Putamen (tissue), 1 donor: Measurements from ENCODE around the gene VTI1A.
"Not testable (repeated sequence)": the region's sequence is repeated elsewhere in the genome, so short reads cannot be mapped to it uniquely, and the experiment has no call there.

Experiments used
- DNase-seq: peaks from one replicate; pipeline ENCODE4 v3.0.0-alpha.2; 2016; ENCODE audit warnings: low spot score

The VTI1A gene

DNA sequence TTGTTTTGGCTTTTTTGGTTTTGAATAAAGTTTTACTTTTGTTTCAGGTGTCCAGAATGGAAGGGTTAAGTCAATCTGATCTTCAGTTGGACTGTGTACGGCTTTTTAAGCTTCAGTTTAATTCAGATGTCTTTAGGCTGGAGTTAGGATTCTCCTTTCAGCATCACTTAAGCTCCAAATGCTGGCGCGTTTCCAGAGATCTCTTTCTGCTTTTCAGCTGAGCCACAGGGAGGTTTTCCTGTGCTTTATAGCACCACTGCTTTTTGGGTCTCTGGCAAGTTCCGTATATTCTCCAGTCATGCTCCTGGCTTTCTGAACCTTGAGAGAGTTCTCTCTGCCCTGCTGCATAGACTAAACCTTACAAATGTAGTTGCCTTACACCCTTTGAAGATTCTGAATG is 60.0 kb downstream of the VTI1A start:
- DNase-seq = no peak

DNA sequence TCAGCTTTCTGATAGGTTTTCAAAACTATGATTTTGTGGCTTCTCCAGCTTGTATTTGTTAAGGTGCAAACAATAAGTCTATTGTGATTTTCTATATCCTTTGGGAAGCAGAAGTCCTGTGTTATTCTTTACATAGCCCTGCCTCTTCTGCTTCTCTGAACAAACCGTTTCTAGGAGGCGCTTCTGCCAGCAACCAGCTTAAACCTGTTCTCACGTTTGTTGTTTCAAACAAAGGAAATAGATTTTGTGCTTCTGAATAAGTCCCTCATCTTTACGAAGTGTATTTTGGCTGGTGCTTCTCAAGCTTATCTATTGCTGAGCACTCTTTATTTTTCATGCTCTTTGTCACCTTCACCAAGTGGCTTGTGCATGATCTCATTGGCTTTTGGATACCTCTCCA is 61.0 kb downstream of the VTI1A start:
- DNase-seq = no peak

- no peak for DNase-seq
These were observed 62.7 kb downstream of the VTI1A start for GRCh38 chr10:112509558-112510291.

- no peak for DNase-seq
These were observed 63.4 kb downstream of the VTI1A start for GRCh38 chr10:112510384-112510783.

DNA sequence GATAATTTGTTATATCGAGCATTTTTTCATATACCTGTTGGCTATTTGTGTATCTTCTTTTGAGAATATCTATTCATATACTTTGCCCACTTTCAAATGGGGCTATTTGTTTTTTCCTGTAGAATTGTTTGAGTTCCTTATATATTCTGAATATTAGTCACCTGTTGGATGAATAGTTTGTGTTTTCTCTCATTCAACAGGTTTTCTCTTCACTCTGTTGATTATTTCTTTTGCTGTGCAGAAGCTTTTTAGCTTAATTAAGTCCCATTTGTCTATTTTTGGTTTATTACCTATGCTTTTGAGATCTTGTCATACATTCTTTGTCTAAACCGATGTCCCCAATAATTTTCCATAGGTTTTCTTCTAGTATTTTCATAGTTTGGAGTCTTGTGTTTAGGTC is 65.3 kb downstream of the VTI1A start:
- DNase-seq = no peak

- no peak for DNase-seq
These were observed 68.1 kb downstream of the VTI1A start for GRCh38 chr10:112515126-112515525.

- DNase-seq = no peak
These were observed 68.8 kb downstream of the VTI1A start for GRCh38 chr10:112515852-112516251.

DNA sequence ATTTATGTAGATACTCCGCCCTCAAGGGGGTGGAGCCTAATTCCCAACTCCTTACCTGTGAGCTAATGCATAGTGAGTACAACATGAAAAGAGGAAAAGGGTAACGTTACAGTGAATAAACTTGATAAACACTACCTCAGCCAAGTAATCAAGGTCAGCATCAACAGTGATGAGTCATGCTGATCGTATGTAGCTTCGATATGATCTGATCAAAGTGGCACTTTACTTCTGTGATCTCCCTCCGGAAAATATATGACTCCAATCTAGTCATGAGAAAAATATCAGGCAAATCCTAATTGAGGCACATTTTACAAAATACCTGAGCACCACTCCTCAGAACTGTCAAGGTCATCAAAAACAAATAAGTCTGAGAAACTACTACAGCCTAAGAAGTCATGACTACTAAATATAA is 70.4 kb downstream of the VTI1A start:
- no peak for DNase-seq

GRCh38 chr10:112519133-112519761 is 72.2 kb downstream of the VTI1A start:
- no peak for DNase-seq

DNA sequence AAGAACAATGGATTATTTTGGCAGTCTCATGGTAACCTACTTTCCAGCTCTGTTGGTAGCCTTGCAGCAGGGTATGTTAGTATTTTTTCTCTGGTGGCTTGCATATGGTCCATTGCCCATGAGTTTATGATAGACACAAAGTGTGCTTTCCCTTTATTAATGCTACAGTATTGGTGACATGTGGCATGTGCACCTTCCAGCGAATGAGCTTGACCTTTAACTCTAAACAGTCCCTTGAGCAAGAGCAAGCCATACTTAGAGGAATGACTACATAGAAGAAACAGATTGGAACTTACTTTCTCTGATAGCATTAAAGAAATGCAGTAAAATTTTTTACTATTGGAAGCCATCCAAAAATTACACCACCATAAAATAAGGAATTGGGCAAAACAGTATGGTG is 73.9 kb downstream of the VTI1A start:
- no peak for DNase-seq

DNA sequence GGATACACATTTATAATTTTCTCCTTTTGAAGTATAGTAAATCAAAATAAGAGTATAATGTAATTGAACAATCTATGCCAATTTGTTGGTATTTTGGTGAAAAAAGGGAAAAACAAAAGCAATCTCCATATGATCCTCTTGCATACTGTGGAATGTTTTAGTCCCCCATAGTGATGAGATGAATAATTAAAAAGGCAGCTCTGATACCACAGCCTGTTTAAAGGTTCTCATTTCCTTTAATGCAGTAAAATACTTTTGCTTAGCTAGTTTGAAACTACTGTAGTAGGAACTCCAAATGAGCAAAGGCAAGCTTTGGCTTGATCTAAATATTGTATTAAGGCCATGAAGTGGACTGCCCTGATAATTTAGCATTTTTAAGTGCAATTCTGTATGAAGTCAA is 77.6 kb downstream of the VTI1A start:
- no peak for DNase-seq

DNA sequence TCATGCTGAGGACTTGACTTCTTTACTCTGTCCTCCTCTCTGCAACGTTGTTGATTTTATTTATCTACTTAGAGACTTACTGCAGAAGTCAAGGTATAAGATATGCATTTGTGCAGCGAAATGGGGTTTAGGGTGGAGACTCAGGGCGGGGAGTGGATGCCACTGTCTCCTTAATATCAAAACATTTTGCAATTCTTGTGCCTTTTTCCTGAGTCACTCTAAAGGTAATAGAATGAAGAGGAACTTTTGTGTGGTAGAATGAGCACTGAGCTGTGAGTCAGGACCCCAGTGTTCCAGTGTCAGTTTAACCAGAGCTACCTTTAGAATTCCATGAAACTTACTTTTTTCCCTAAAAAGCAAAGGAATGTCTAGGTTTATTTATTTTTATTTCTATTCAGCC is 78.2 kb downstream of the VTI1A start:
- DNase-seq = no peak

DNA sequence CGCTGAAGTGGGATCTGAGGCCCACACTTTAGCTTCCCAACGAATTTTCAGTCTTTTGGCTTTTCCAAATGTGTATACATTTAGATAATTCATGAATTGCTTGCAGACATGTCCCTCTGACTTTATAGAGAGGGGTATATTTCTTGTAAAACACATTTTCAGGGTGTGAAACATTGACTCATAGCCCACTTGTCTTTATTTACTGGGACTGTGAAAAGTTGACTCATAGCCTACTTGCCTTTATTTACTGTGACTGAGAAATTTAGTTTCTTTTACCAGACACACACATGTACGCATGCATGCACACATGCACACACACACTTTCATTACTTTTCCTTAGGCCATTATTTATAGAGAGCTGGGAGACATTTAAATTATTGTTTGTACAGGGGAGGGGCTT is 79.1 kb downstream of the VTI1A start:
- DNase-seq = no peak

DNA sequence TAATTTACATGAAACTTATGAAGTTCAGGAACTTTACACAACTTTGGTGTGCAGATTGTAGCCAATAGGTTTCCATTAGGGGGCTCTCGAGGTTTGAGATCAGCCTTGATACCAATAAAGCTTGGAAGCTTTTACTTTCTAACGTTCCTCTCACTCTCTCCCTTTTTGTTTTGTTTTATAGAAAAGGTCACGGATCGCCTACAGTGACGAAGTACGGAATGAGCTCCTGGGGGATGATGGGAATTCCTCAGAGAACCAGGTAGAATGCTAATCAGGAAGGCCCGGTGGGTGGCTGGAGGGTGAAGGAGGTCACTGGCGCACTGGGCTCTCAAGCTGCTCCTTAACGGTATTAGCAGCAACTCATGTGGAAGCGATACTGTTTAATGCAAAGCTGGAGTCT is 79.9 kb downstream of the VTI1A start:
- DNase-seq = no peak

- no peak for DNase-seq
These were observed 81.2 kb downstream of the VTI1A start for GRCh38 chr10:112528235-112528634.

GRCh38 chr10:112531421-112531820 is 84.4 kb downstream of the VTI1A start:
- no peak for DNase-seq

- DNase-seq = no peak
These were observed 85.2 kb downstream of the VTI1A start for GRCh38 chr10:112532189-112532588.

DNA sequence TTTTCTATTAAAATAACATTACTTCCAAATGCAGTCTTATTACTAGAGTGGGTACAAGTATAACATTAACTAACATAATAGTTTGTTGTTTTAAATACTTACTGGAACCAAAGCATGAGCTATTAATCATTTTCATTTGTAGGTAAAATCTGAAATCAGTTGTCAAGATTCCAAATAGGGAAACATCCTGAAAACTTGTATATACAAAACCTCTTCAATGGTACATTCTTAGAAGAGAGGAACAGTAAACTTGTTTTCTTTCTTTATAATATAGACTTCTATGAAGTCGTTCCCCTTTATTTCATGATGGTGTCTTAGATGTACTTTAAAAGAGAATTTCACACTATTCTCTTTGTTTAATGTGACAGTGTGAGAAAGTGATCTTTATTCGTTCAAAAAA is 85.9 kb downstream of the VTI1A start:
- no peak for DNase-seq

GRCh38 chr10:112533916-112534315 is 86.9 kb downstream of the VTI1A start:
- DNase-seq = no peak

- no peak for DNase-seq
These were observed 88.5 kb downstream of the VTI1A start for GRCh38 chr10:112535531-112535951.

DNA sequence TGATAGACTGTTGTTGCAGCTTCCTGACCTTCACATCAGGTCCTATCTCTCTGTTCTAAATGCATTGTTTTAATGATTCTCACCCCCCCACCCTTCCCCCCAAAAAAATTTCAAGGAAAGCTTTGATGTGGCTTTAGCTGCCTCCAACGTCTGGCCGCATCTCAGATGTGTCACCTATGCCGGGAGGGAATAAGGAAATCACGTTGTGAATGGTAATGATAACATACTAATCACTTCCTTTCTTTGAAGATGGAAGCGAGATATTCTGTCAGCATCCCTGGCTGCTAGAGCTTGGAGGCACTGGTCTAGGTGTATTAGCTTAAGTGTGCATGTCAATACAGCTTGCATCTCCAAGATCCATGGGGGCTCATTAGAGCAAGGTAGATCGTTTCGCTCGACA is 89.6 kb downstream of the VTI1A start:
- DNase-seq = no peak

- DNase-seq = no peak
These were observed 91.2 kb downstream of the VTI1A start for GRCh38 chr10:112538168-112538567.

GRCh38 chr10:112539340-112539739 is 92.3 kb downstream of the VTI1A start:
- DNase-seq = no peak

- not testable (repeated sequence) for DNase-seq
These were observed 95.8 kb downstream of the VTI1A start for GRCh38 chr10:112542823-112543222.
